Uterus (tissue), 4 donors: Measurements from ENCODE around the gene RAC2. TPM values are rescaled to one million over a fixed set of nuclear protein-coding genes. Genes with fewer than 3 reads are reported as not detected.

Experiments used
- DNase-seq, 2 donors: peaks; one replicate each; pipeline ENCODE4 v3.0.0-alpha.2; 2019 to 2020
- H3K27ac ChIP-seq, 2 donors: fragments of 200-600 bp; sonication (generic); 1 replicate in 1 of 2; 2 replicates in 1 of 2; pipeline ENCODE4 v1.5.1; 2016 to 2018
- H3K27me3 ChIP-seq, 2 donors: fragments of 200-600 bp; sonication (generic); one replicate each; pipeline ENCODE4 v1.5.1; 2018 to 2019; ENCODE audit warnings: control low read depth in 1 of 2
- H3K36me3 ChIP-seq, 2 donors: fragments of 200-600 bp; sonication (generic); one replicate each; pipeline ENCODE4 v1.5.1; 2019; ENCODE audit warnings: control low read depth in 1 of 2
- H3K4me1 ChIP-seq, 2 donors: fragments of 200-600 bp; sonication (generic); one replicate each; pipeline ENCODE4 v1.5.1; 2018 to 2019; ENCODE audit warnings: control low read depth in 1 of 2
- H3K4me3 ChIP-seq, 2 donors: fragments of 200-600 bp; sonication (generic); 1 replicate in 1 of 2; 2 replicates in 1 of 2; pipeline ENCODE4 v1.5.1; 2018 to 2019; ENCODE audit warnings: mild to moderate bottlenecking in 1 of 2
- H3K9me3 ChIP-seq, 2 donors: fragments of 200-600 bp; sonication (generic); one replicate each; pipeline ENCODE4 v1.5.1; 2019; ENCODE audit warnings: control low read depth in 1 of 2
- POLR2A ChIP-seq, 2 donors: fragments of 450-650 bp; IDR thresholded peaks; one replicate each; pipeline ENCODE4 v1.6.1; 2016; ENCODE audit warnings: antibody characterized with exemption in 2 of 2, mild to moderate bottlenecking in 1 of 2, moderate library complexity in 1 of 2
- intact Hi-C: fragments of 100-400 bp; cut with DNase I; formaldehyde crosslinking; loops from one replicate; pipeline ENCODE4 v1.15.1; 2023; ENCODE audit warnings: low total_unique reads
- total RNA-seq, 4 donors: library from RNA; depleted of rRNA in 3 of 4; stranded (reverse); fragments of >200 nt in 3 of 4; gene quantifications; one replicate each; pipeline versions ENCODE4 v1.1.0 to v1.2.4, GENCODE V29; 2014 to 2023
- TF ChIP-seq, protein P1 (sequence below), 4 experiments: fragments of 200-600 bp in 2 of 4; fragments of 450-650 bp in 2 of 4; sonication (generic) in 2 of 4; IDR thresholded peaks; one replicate each; pipeline ENCODE4 v1.5.1; 2016 to 2019; ENCODE audit warnings: antibody characterized with exemption in 4 of 4, mild to moderate bottlenecking in 2 of 4, moderate library complexity in 1 of 4
- donor health status: DM: yes; HTN: yes; CAD: no.

Gene RAC2
- total RNA-seq, 4 donors from 2014 or later: 2.4 to 6.7 (median 4.5) TPM

DNA sequence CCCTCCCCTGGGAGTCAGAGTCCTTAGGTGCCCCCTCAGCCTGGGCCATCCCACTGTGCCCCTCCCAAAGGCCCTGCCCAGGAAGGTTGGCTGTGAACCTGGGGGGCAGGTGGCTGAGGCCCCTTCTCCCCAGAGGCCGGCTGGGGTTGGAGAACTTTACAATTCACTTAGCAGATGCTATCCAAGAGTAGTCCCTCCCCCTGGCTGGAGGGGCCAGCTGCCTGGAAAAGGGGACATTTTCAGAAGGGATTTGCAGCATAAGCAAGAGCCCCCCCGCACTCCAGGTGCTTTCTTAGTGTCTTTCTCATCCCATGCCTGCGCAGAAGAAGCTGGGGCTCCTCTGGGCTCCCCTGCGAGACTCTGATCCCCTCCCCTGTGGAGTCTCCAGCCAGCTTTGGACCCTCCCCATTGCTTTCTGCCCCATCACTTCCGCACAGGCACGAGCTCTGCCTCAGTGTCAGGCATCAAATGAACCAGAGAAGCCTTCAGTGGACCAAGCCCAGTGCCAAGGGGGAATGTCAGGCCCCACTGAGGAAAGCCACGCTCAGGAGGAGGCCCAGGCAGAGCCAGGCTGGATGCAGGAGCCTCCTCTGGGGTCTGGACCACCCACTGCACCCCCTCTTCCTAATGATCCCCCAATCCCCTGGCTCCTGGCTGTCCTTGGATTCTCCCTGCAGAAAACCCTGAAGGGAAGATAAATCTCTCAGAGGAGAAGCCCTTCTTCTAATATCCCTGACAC, 35.5 kb downstream of the RAC2 start:
- H3K27me3 ChIP-seq: no peaks in the 10 kb centered on the region
- peak in 1 of 2 donors; percentile 13 for DNase-seq
- no peaks in the 10 kb centered on the region for H3K4me1 ChIP-seq
- no peaks in the 10 kb centered on the region for H3K36me3 ChIP-seq
- no peak overlapping the region for H3K27ac ChIP-seq
- TF ChIP-seq POLR2A (IDR thresholded peaks at IDR 0.05): no peak
- TF ChIP-seq, protein P1, sequence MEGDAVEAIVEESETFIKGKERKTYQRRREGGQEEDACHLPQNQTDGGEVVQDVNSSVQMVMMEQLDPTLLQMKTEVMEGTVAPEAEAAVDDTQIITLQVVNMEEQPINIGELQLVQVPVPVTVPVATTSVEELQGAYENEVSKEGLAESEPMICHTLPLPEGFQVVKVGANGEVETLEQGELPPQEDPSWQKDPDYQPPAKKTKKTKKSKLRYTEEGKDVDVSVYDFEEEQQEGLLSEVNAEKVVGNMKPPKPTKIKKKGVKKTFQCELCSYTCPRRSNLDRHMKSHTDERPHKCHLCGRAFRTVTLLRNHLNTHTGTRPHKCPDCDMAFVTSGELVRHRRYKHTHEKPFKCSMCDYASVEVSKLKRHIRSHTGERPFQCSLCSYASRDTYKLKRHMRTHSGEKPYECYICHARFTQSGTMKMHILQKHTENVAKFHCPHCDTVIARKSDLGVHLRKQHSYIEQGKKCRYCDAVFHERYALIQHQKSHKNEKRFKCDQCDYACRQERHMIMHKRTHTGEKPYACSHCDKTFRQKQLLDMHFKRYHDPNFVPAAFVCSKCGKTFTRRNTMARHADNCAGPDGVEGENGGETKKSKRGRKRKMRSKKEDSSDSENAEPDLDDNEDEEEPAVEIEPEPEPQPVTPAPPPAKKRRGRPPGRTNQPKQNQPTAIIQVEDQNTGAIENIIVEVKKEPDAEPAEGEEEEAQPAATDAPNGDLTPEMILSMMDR (IDR thresholded peaks at IDR 0.05): no peak
- intact Hi-C loops: no loop called here
- H3K9me3 ChIP-seq: no peaks in the 10 kb centered on the region
- H3K4me3 ChIP-seq: no peak overlapping the region

DNA sequence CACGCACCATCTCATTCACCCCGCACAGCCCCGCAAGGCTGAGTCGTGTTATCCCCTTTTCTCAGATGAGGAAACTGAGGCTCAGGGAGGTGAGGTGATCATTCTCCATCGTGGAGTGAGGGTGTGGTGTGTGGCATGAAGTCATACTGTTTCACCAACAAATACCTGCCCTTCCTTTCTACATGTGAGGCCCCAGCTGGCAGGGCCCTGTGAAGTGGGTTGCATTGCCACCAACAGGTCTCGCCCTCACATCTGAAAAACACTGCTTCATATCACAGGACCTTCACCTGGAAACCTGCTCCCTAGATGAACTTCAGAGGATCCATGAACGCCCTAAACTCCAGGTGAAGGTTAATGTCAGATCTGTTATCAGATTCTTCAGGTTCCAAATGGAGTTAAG, 36.1 kb downstream of the RAC2 start:
- TF ChIP-seq POLR2A (IDR thresholded peaks at IDR 0.05): no peak
- TF ChIP-seq, protein P1 (IDR thresholded peaks at IDR 0.05): no peak
- no peak for DNase-seq
- no peaks in the 10 kb centered on the region for H3K4me1 ChIP-seq

DNA sequence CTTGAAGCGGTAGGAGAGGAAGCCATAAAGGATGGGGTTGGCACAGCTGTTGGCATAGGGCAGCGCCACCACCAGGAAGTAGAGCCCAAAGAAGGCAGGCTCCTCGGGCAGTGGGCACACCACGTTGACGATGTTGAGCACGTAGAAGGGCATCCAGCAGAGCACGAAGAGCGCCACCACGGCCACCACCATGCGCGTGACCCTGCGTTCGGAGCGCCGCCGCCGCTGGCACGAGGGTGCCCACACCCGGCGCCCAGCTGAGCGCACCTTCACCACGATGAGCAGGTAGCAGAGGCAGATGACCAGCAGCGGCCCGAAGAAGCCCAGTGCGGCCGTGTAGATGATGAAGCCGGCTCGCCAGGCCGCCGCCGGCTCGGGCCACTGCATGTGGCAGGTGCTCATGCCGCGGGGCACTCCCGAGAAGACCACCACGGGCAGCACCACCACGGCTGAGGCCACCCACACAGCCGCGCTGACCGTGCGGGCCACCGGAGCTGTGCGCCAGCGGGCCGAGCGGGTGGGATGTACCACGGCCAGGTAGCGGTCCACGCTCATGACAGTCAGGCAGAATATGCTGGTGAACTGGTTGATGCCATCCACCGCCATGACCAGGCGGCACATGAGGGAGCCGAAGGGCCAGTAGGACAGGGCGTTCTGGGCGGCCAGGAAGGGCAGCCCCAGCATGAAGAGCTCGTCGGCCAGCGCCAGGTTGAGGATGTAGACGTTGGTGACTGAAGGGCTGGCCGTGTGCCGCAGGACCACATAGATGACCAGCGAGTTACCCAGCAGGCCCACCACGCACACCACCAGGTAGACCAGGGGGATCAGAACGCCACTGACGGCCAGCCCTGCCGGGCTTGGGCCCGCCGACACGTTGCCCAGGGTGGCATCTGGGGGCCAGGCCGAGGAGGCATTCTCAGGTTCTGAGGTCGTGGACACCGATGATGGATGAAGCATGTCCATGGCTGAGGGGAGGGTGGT, 36.9 kb downstream of the RAC2 start:
- peak in 1 of 2 donors; percentile 12 for DNase-seq
- Histone ChIP-seq H3K4me1 (no peaks in the 10 kb centered on the region), H3K4me3 (no peak overlapping the region), H3K27me3 (no peaks in the 10 kb centered on the region), H3K9me3 (no peaks in the 10 kb centered on the region), H3K27ac (no peak overlapping the region), H3K36me3 (no peaks in the 10 kb centered on the region)
- TF ChIP-seq, protein P1 (IDR thresholded peaks at IDR 0.05): no peak
- no peak for TF ChIP-seq POLR2A (IDR thresholded peaks at IDR 0.05)
- intact Hi-C loops: no loop called here

More for the DNA sequence above, 36.1 kb downstream of the RAC2 start:
- H3K4me3 ChIP-seq: no peak overlapping the region
- no peaks in the 10 kb centered on the region for H3K9me3 ChIP-seq
- no peaks in the 10 kb centered on the region for H3K27me3 ChIP-seq
- intact Hi-C loops: no loop called here
- H3K36me3 ChIP-seq: no peaks in the 10 kb centered on the region
- no peak overlapping the region for H3K27ac ChIP-seq

DNA sequence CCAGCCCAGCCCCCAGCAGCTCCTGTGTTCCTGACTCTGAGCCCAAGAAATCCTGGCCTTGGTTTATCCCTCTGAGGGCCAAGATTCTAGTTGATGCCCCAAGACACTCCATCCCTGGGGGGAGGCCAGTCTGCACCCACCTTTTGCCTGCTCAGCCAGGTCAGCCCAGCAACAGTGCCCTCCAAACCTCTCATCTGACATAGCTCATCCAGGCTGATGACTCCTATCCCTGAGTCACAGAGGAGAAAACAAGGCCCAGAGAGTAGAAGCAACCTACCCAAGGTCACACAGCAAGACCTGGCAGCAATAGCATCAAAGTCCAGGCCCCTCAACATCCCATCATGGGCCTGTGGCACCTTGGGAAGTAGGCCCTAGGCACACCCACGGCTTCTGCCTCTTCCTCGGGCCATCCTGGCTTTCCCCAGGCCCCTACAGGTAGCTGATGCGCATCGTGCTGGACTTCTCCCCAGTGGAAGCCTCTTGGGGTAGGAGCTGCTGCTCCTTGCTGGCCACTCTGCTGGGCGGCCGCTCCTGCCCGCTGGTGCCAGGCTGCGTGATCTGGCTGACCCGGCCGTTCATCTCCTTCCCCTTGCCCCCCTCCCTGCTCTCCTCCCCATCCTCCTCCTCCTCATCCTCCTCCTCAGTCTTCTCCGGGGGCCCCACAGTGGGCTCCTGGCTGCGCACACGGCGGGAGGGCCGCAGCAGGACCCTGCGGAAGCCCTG, 37.8 kb downstream of the RAC2 start:
- H3K36me3 ChIP-seq: no peaks in the 10 kb centered on the region
- no peaks in the 10 kb centered on the region for H3K4me1 ChIP-seq
- H3K4me3 ChIP-seq: no peak overlapping the region
- no peaks in the 10 kb centered on the region for H3K9me3 ChIP-seq
- H3K27ac ChIP-seq: no peak overlapping the region
- intact Hi-C loops: no loop called here
- H3K27me3 ChIP-seq: no peaks in the 10 kb centered on the region
- TF ChIP-seq, protein P1 (IDR thresholded peaks at IDR 0.05): no peak
- TF ChIP-seq POLR2A (IDR thresholded peaks at IDR 0.05): no peak
- no peak for DNase-seq
